PC-9 (cell line): Measurements from ENCODE around the gene GLRB.

ENCODE experiments used
- CTCF ChIP-seq: fragments of 200-600 bp; sonication (generic); conservative IDR thresholded peaks from 2 replicates; pipeline ENCODE4 v1.6.1; 2017; ENCODE audit warnings: mixed run types, antibody characterized with exemption, mild to moderate bottlenecking, moderate library complexity
- EZH2 ChIP-seq: fragments of 200-600 bp; sonication (generic); IDR thresholded peaks from 2 replicates; pipeline ENCODE4 v1.8.0; 2017; ENCODE audit warnings: antibody characterized with exemption, low read depth

DNA sequence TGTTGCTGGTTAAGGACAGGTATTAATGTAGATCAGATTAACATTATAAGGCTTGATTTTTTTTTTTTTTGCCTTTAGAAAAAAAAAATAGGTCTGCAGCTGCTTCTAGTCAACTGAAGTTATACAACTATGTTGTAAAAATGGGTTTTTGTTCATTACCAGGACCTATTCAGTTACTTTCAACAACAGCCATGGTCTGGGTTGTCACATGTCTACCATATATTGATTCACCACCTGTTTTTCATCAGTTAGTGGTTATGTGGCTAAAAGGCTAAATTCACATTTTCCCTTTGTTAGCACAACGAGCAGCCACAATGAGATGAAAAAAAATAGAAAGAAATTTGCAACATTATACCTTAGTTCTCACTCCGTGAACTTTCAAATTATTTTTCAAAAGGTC, 45.5 kb downstream of the GLRB start:
- TF ChIP-seq CTCF = no peak
- TF ChIP-seq EZH2 = no peak
